MM.1S (cell line): Measurements from ENCODE around the gene ZBTB46.

Experiments used
- CTCF ChIP-seq: fragments of 300-600 bp; sonication (generic); IDR thresholded peaks from 2 replicates; pipeline ENCODE4 v1.5.1; 2016; ENCODE audit warnings: antibody characterized with exemption, low read length, mixed read lengths
- EZH2phosphoT487 ChIP-seq: fragments of 300-600 bp; sonication (generic); IDR thresholded peaks from 2 replicates; pipeline ENCODE4 v1.6.1; 2018; ENCODE audit warnings: antibody characterized with exemption, low read length

DNA sequence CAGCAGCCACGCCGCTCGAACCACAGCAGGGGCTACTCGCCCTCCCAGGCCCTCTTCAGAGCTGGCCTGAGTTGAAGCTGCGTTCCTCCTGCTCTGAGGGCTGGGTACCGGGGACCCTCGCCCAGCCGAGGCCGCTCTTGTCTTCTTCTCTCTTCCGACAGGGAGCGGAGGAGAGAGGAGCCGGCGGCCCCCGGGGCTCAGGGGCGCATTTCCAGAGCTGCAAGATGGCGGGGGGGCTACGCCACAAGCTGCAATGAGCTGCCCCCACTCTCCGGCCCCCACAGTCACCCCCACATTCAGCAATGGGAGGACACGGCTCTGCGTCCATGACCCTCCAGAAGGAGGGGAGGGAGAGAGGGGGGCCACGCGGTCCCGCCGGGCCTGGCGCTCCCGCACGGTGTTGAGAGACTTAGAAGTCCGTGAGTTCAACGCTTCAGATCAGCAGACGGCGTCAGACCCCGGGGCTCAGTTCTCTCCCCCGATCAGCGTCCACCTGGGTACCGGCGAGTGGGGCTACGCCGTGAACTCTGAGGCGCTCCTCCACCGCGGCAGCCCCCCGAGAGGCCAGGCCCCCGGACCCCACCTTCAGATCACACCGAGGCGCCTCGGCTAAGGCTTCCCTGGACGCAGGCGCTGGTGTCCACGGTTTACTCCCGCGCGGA is 59.9 kb downstream of the ZBTB46 start:
- TF ChIP-seq CTCF, result no peak
- no peak for TF ChIP-seq EZH2phosphoT487
